KMS-11 (cell line): Measurements from ENCODE around the gene ZNF883.

ENCODE experiments used
- H2AFZ ChIP-seq: fragments of 200-600 bp; sonication (generic); 2 replicates; pipeline ENCODE4 v1.6.1; 2016; ENCODE audit warnings: antibody characterized with exemption, mixed run types, low read depth
- H3K27ac ChIP-seq: fragments of 200-600 bp; sonication (generic); 2 replicates; pipeline ENCODE4 v1.6.1; 2016; ENCODE audit warnings: mild to moderate bottlenecking, mixed run types
- H3K27me3 ChIP-seq: fragments of 200-600 bp; sonication (generic); 2 replicates; pipeline ENCODE4 v1.6.1; 2017; ENCODE audit warnings: mild to moderate bottlenecking, low read depth, mixed run types, moderate library complexity; ENCODE audit not compliant: insufficient read depth
- H3K36me3 ChIP-seq: fragments of 200-600 bp; sonication (generic); 2 replicates; pipeline ENCODE4 v1.6.1; 2017; ENCODE audit warnings: mild to moderate bottlenecking, mixed run types; ENCODE audit not compliant: insufficient read depth
- H3K4me1 ChIP-seq: fragments of 200-600 bp; sonication (generic); 2 replicates; pipeline ENCODE4 v1.6.1; 2016; ENCODE audit warnings: mild to moderate bottlenecking, low read depth, mixed run types; ENCODE audit not compliant: poor library complexity, severe bottlenecking
- H3K4me2 ChIP-seq: fragments of 200-600 bp; sonication (generic); 2 replicates; pipeline ENCODE4 v1.7.0; 2016; ENCODE audit warnings: mild to moderate bottlenecking, mixed run types
- H3K4me3 ChIP-seq: fragments of 200-600 bp; sonication (generic); IDR thresholded peaks from 2 replicates; pipeline ENCODE4 v1.6.1; 2017; ENCODE audit warnings: low read depth, low read length, mixed read lengths; ENCODE audit not compliant: insufficient read depth
- H3K79me2 ChIP-seq: fragments of 200-600 bp; sonication (generic); 2 replicates; pipeline ENCODE4 v1.6.1; 2016; ENCODE audit warnings: low read depth, mixed run types; ENCODE audit not compliant: insufficient read depth
- H3K9ac ChIP-seq: fragments of 200-600 bp; sonication (generic); 2 replicates; pipeline ENCODE4 v1.6.1; 2016; ENCODE audit warnings: mild to moderate bottlenecking, mixed run types
- H4K20me1 ChIP-seq: fragments of 200-600 bp; sonication (generic); 2 replicates; pipeline ENCODE4 v1.6.1; 2016; ENCODE audit warnings: mild to moderate bottlenecking, mixed run types; ENCODE audit not compliant: insufficient read depth
- CTCF ChIP-seq: fragments of 200-600 bp; sonication (generic); conservative IDR thresholded peaks from 2 replicates; pipeline ENCODE4 v1.6.1; 2017; ENCODE audit warnings: low read depth, mild to moderate bottlenecking, antibody characterized with exemption, low read length, moderate library complexity, mixed read lengths

The ZNF883 gene

GRCh38 chr9:112911736-112912135 is 100.3 kb downstream of the ZNF883 start:
- H2AFZ ChIP-seq: no peak overlapping the region
- H3K27ac ChIP-seq: no peak overlapping the region
- no peaks in the 10 kb centered on the region for H4K20me1 ChIP-seq
- H3K9ac ChIP-seq: no peak overlapping the region
- no peak for TF ChIP-seq CTCF
- no peaks in the 10 kb centered on the region for H3K27me3 ChIP-seq
- H3K36me3 ChIP-seq: no peaks in the 10 kb centered on the region
- H3K4me3 ChIP-seq: no peak overlapping the region
- H3K4me2 ChIP-seq: no peak overlapping the region
- H3K79me2 ChIP-seq: no peaks in the 10 kb centered on the region
- no peaks in the 10 kb centered on the region for H3K4me1 ChIP-seq
